ENCODE results near the gene MOB3B.

- TF ChIP-seq POLR2A (IDR thresholded peaks at IDR 0.05) (no peak), CTCF (IDR thresholded peaks at IDR 0.05) (no peak)
These were observed 174.4 kb downstream of the MOB3B start for GRCh38 chr9:27355166-27355565.
